ENCODE data around the gene KCTD7. TPM values are rescaled to one million over a fixed set of nuclear protein-coding genes. Genes with fewer than 3 reads are reported as not detected.
A peak's percentile ranks its signal among the peaks of the same experiment; 100 is the strongest.
"Not testable (repeated sequence)": the region's sequence is repeated elsewhere in the genome, so short reads cannot be mapped to it uniquely, and the experiment has no call there.

The KCTD7 gene
- total RNA-seq, 1 experiment from 2014 or later, result 28.0 TPM

DNA sequence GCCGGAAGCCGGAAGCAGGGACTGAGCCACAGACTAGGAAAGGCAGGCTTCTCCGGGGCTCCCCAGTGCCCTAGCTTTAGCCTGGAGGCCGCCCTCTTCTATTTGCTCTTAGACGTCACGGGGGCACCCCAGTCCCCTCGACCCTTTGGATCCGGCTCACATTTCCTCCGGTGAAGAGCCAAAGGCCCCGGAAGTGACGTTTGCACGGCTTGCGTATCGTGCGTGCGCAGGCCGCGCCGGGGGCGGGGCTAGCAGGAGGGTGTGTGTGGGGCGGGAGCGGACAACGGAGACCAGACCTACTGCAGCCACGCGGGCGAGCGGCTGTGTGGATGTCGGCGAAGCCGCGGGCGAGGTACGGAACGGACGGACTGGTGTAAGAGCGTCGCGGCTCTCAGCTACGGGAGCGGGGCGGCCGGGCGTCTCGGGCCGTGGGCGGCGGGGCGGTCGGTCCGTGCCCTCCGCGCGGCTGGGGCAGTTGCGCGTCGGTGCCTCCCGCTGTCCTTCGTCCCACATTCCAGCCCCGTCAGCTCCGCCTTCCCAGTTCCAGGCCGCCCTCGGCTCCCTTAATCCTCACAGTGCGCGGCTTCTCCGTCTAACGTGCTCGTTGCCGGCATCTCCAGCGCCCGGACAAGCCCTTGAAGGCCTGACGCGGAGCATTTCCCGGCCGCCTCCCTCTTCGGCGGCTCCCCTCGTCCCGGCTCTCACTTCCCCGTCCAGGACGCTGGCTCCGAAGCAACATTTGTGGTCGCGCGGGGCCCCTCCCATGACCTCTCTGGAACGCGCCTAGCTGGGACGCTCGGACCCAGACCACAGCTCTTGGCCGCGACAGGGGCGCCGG is 25.8 kb downstream of the KCTD7 start:
- Histone ChIP-seq H3K4me3 (ENCODE audit: low read depth in 2 of 2, low read length in 2 of 2) (peak overlapping the region; percentile 72 to 92), H3K9me3 (ENCODE audit: control insufficient read depth, insufficient read depth, low read depth, low read length) (no peaks in the 10 kb centered on the region), H3K36me3 (ENCODE audit: control insufficient read depth, insufficient read depth, low read length) (no peaks in the 10 kb centered on the region), H3K4me1 (ENCODE audit: control insufficient read depth, insufficient read depth, low read length) (0 out of 2 replicates have a peak, but pooled peaks cover 2% of the 10 kb centered on the region), H3K27ac (ENCODE audit: low read length) (peak overlapping the region; percentile 93), H3K27me3 (ENCODE audit: control insufficient read depth, insufficient read depth, low read length) (no peaks in the 10 kb centered on the region)
- TF ChIP-seq TCF7L2 (IDR thresholded peaks at IDR 0.05; ENCODE audit: low read depth, low read length) (no peak), SIN3A (IDR thresholded peaks at IDR 0.05; ENCODE audit: borderline replicate concordance, insufficient read depth, low read depth, low read length) (peak; percentile 99), POLR2AphosphoS5 (IDR thresholded peaks at IDR 0.05; ENCODE audit: low read depth, low read length) (peak; percentile 94)
- TF ChIP-seq, protein P1, sequence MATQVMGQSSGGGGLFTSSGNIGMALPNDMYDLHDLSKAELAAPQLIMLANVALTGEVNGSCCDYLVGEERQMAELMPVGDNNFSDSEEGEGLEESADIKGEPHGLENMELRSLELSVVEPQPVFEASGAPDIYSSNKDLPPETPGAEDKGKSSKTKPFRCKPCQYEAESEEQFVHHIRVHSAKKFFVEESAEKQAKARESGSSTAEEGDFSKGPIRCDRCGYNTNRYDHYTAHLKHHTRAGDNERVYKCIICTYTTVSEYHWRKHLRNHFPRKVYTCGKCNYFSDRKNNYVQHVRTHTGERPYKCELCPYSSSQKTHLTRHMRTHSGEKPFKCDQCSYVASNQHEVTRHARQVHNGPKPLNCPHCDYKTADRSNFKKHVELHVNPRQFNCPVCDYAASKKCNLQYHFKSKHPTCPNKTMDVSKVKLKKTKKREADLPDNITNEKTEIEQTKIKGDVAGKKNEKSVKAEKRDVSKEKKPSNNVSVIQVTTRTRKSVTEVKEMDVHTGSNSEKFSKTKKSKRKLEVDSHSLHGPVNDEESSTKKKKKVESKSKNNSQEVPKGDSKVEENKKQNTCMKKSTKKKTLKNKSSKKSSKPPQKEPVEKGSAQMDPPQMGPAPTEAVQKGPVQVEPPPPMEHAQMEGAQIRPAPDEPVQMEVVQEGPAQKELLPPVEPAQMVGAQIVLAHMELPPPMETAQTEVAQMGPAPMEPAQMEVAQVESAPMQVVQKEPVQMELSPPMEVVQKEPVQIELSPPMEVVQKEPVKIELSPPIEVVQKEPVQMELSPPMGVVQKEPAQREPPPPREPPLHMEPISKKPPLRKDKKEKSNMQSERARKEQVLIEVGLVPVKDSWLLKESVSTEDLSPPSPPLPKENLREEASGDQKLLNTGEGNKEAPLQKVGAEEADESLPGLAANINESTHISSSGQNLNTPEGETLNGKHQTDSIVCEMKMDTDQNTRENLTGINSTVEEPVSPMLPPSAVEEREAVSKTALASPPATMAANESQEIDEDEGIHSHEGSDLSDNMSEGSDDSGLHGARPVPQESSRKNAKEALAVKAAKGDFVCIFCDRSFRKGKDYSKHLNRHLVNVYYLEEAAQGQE (IDR thresholded peaks at IDR 0.05; ENCODE audit: insufficient read depth in 1 of 2, low read depth in 2 of 2, low read length in 1 of 2), result peak in 1 of 2 experiments; percentile 54; a peak in 1 of 4 replicates
- TF ChIP-seq, protein P2, sequence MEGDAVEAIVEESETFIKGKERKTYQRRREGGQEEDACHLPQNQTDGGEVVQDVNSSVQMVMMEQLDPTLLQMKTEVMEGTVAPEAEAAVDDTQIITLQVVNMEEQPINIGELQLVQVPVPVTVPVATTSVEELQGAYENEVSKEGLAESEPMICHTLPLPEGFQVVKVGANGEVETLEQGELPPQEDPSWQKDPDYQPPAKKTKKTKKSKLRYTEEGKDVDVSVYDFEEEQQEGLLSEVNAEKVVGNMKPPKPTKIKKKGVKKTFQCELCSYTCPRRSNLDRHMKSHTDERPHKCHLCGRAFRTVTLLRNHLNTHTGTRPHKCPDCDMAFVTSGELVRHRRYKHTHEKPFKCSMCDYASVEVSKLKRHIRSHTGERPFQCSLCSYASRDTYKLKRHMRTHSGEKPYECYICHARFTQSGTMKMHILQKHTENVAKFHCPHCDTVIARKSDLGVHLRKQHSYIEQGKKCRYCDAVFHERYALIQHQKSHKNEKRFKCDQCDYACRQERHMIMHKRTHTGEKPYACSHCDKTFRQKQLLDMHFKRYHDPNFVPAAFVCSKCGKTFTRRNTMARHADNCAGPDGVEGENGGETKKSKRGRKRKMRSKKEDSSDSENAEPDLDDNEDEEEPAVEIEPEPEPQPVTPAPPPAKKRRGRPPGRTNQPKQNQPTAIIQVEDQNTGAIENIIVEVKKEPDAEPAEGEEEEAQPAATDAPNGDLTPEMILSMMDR (IDR thresholded peaks at IDR 0.05), result no peak
- ATAC-seq (peak; percentile 97), DNase-seq (ENCODE audit: low read depth, low spot score) (peak; percentile 90)
- in situ Hi-C loops (cut with HindIII; ENCODE audit: low pct_unique_long_range_greater_than_20kb, low sequenced_read_pairs), result no loop called here
- POLR2A ChIA-PET, result interaction anchor here (0.5 to 0.6 kb wide), 2 partner anchors 10 to 624 kb away, joined by 3 to 12 read pairs; no protein-coding TSS in a partner anchor
- intact Hi-C loops (cut with micrococcal nuclease; ENCODE audit: unreplicated experiment), result no loop called here
- no TSS peak for BruUV-seq (replicated peaks)
- CTCF ChIA-PET, result no interaction called here

DNA sequence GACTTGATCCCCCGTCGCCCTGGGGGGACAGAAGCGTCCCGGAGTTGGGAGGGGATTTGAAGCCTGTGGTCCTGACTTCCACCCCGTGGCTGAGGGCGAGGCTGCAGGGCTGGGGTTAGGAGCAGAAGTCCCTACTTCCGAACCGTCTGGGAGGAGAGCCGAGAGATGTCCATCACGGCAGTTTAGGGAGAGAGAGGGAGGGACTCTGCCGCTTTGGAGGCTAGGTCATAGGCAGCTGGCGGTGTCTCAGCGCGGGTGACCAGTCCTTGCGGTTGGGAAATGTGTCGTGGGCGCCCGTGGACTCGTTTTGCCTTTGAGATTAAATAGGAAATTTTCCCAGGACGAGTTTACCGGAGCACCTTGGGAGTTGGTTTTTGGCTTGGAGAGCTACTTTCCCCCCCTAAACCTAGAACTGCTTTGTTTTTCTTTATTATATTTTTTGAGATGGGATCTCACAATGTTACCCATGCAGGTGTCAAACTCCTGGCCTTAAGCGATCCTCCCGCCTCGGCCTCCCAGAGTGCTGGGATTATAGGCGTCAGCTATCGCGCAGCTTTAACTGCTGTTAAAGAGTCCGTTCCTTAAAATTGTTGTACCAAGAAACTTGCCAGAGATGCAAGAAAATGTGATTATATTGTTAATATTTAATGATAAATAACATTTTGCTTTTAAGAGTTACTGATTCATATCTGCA is 26.6 kb downstream of the KCTD7 start:
- H3K27me3 ChIP-seq (ENCODE audit: control insufficient read depth, insufficient read depth, low read length); intact Hi-C loops (cut with micrococcal nuclease; ENCODE audit: unreplicated experiment); H3K9me3 ChIP-seq (ENCODE audit: control insufficient read depth, insufficient read depth, low read depth, low read length); DNase-seq (ENCODE audit: low read depth, low spot score); H3K36me3 ChIP-seq (ENCODE audit: control insufficient read depth, insufficient read depth, low read length); BruUV-seq (replicated peaks); H3K4me1 ChIP-seq (ENCODE audit: control insufficient read depth, insufficient read depth, low read length); CTCF ChIA-PET; in situ Hi-C loops (cut with HindIII; ENCODE audit: low pct_unique_long_range_greater_than_20kb, low sequenced_read_pairs): not testable (repeated sequence)
- ATAC-seq, result peak; percentile 52
- Histone ChIP-seq H3K4me3 (ENCODE audit: low read depth in 2 of 2, low read length in 2 of 2) (peak overlapping the region; percentile 72 to 92), H3K27ac (ENCODE audit: low read length) (peak overlapping the region; percentile 93)
- POLR2A ChIA-PET, result interaction anchor here (0.6 kb wide), 1 partner anchor 10 kb away, joined by 3 read pairs; no protein-coding TSS in a partner anchor

DNA sequence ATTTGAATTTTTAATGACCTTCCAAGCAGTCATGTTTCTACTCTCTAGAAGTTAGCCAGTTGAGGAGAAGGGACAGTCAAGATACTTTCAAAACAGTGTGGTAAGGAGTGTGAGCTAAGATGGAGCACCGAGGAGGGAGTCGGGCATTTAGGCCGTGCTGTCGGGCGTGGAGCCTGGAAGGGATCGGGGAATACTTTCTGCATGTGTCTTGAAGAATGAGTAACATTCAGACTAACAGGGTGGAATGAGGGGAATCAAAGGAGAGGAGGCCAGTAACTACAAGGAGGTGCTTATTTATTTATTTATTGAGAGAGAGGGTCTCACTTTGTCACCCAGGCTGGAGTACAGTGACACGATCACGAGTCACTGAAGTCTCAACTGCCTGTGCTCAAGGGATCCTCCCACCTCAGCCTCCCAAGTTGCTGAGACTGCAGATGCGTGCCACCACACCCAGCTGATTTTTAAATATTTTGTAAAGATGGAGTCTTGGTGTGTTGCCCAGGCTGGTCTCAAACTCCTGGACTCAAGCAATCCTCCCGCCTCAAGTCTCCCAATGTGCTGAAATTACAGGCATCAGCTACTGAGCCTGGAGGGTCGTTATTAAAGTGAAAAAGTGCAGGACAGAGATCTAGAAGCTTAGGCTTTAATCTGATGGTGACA is 27.3 kb downstream of the KCTD7 start:
- CTCF ChIA-PET, ATAC-seq: not testable (repeated sequence)

More for the DNA sequence above, 27.3 kb downstream of the KCTD7 start:
- DNase-seq (ENCODE audit: low read depth, low spot score); H3K27me3 ChIP-seq (ENCODE audit: control insufficient read depth, insufficient read depth, low read length); H3K36me3 ChIP-seq (ENCODE audit: control insufficient read depth, insufficient read depth, low read length); POLR2A ChIA-PET; H3K4me1 ChIP-seq (ENCODE audit: control insufficient read depth, insufficient read depth, low read length); in situ Hi-C loops (cut with HindIII; ENCODE audit: low pct_unique_long_range_greater_than_20kb, low sequenced_read_pairs); H3K9me3 ChIP-seq (ENCODE audit: control insufficient read depth, insufficient read depth, low read depth, low read length); intact Hi-C loops (cut with micrococcal nuclease; ENCODE audit: unreplicated experiment): not testable (repeated sequence)
- peak overlapping the region; percentile 72 to 92 for H3K4me3 ChIP-seq (ENCODE audit: low read depth in 2 of 2, low read length in 2 of 2)
- H3K27ac ChIP-seq (ENCODE audit: low read length), result peak overlapping the region; percentile 93; the same call in 1 of the 2 replicates
- BruUV-seq (replicated peaks), result TSS peak; percentile 67

All from Panc1 (cell line).